Measurements from ENCODE around the gene GAD1.

The GAD1 gene

DNA sequence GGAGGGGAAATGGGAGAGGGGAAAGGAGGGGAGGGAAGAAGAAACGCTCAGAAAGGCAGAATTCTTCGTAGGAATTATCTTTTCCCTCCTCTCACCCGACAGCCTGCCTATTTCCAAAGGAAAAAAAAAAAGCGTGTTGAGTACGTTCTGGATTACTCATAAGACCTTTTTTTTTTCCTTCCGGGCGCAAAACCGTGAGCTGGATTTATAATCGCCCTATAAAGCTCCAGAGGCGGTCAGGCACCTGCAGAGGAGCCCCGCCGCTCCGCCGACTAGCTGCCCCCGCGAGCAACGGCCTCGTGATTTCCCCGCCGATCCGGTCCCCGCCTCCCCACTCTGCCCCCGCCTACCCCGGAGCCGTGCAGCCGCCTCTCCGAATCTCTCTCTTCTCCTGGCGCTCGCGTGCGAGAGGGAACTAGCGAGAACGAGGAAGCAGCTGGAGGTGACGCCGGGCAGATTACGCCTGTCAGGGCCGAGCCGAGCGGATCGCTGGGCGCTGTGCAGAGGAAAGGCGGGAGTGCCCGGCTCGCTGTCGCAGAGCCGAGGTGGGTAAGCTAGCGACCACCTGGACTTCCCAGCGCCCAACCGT is at the start of gene GAD1:
Gene GAD1, plus strand, starts transcription at position 384 of the 589 bp plus-strand sequence. CDS start 1,705 bp downstream, outside the sequence.
- DNase-seq = peak; percentile 80

DNA sequence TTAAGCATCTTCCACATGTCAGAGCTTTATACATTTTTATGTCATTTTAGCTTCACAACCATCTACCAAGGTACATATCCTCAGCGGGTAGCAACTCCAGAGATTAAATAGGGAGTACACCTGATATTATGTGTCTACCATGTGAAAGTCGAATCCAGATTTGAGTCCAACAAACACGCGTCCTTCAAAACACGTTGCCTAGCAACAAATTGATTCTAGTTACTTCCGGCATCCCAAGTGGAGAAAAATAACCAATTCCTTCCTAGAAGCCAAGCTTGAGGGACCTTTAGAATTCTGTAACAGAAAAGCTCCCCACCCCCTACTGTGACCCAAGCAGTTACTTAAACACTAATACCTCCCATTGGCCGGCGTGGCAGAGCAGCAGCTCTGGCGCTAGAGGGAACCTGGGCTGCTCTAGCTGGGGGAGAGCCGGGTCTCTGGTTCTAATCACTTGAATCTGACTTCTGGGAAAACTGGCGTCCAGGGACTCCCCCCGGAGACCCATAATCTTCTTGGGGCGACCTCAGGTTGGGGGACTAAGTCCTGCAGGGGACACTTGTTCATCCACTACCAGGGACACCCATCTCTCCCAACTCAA is 46.6 kb upstream of the GAD1 start, which contains the start of gene ERICH2:
Gene ERICH2, plus strand, starts transcription at position 371 of the 598 bp plus-strand sequence. CDS start 304 bp downstream, outside the sequence.
- peak; percentile 60 for DNase-seq

DNA sequence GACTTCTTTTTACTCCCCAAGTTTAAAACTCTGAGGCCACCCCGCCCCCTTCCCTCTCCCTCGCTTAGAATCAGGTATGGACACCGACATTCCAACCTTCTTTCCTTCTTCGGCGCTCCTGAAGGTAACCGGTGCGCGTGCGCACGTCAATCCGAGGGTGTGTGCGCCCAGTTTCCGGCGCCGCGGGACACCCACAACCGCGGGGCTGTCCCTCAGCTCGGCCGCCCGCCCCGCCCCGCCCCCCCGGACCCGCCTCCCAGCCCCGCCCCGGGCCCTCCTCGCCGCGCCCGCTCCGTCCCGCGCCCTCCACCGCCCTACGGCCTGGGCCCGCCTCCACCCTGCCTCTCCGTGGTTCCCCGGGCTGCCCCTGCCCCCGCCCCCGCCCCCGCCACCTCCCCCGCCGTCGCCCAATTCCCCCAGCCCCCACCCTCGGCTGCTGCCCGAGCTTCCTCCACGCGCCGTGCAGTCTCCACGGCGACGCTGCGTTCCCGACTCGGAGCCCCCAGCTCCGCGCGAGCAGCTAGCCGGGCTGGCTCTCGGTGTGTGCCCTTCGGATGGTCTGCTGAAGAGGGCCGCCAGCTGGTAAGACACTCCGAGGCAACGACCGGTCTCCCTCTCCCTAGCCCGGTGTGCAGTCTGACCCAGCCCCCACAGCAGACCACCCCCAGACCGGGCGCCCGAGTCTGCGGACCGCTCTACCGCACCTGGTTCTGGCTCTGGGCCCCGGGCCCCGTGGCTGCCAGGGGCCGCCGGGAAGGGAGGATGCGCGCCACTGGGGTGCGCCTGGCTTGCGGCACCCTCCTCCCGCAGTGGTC is 45.9 kb upstream of the GAD1 start:
- peak; percentile 75 for DNase-seq

DNA sequence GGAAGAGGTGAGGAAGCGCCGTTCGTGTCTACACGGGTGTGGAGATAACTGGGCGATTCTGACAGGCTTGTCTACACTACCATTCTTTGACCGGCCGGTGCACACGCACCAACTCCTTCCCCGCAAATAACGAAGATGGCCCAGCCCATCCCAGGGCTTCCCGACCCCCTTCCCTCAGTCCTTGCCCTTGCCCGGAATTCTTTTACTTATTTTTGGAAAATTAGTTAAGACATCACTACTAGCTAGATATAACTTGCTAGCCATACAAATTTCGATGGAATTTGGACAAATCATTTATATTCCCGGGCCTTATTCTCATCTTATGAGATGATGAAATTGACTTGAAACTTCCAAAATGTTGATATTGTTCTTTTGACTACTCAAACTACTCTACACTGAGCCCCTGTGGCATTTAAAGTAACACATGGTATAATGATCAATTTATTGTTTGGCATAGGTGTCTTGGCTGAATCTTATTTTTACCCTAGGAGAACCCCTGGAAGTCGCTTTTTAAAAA is 45.2 kb upstream of the GAD1 start:
- no peak for DNase-seq

DNA sequence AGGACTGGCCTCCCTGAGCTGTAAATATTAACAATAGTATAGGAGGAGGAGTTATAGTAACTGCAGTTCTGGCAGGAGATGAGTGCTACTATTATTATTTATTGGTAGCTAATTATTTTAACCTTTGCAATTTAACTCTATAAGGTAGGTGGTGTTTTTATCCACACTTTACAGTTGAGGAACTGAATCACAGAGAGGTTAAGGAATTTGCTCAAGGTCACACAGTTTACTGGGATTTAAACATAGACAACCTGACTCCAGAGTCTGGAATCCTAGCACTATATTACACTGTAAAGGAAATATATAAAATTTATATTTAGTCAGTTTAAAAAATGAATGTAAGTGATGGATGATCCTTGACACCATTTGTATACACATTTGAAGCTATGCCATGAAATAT is 44.4 kb upstream of the GAD1 start:
- no peak for DNase-seq

DNA sequence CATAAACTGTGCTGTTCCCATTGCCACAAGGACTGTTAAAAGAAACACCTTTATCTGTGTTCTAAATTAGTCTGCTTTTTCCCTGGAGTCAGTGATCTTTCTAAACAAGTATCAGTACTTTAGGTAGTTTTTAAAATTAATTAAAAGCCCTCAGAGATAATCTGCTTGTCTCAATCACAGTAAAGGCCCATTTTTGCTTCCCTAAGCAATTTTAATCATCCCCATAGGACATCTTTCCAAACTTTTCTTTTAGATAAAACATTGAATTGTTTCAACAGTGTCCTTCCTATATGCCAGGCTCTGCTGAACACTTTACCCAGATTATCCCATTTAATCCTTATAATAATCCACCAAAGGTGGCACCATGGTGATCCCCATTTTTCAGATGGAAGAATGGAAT is 42.6 kb upstream of the GAD1 start:
- no peak for DNase-seq

DNA sequence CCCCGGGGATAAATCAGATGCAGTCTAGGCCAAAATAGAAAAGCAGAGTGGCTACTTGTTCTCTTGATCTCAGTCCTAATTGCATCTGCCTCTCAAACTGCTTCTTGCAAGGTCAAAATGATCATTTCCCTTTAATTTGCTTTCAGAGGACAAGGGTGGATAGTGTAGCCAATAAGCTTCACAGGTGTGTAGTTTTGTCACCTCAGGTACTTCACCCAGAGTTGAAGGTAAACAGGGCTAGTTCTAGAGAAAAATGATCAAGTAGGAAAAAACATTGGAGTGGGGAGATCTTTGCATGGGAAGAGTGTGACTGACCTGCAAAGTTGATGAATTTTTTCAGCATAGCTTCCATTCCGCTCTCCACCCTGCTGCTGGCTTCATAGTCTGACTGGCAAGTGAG is 37.8 kb upstream of the GAD1 start:
- DNase-seq = no peak

DNA sequence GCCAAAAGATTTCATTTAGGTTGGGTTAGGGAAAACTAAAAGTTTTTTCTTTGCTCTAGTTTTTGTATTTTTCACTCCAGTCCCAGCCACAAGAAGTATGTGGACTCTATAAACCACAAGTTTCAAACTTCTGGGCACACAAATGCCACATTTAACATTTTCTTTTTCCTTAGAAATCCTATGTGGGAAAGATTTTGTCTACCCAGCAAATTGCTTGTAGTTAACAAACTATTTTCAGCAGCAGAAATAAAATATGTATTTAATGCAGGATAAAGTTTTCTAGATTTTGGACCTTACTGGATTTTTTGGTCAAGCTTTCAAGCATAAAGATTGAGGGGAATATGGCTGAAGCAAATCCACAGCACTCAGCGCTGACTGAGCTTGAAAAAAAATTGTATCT is 37.4 kb upstream of the GAD1 start:
- DNase-seq = no peak

DNA sequence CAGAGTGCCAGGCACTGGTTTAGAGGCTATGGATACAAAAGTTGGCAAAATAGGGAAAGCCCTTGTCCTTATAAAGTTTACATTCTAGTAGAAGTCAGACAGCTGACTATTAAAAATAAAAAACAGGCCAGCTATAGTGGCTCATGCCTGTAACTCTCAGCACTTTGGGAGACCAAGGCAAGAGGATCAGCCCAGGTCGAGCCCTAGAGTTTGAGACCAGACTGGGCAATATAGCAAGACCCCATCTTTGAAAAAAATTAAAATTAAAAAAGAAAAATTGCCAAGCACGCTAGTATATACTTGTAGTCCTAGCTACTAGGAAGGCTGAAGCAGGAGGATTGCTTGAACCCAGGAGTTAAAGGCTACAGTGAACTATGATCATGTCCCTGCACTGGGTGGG is 34.0 kb upstream of the GAD1 start:
- DNase-seq = no peak

DNA sequence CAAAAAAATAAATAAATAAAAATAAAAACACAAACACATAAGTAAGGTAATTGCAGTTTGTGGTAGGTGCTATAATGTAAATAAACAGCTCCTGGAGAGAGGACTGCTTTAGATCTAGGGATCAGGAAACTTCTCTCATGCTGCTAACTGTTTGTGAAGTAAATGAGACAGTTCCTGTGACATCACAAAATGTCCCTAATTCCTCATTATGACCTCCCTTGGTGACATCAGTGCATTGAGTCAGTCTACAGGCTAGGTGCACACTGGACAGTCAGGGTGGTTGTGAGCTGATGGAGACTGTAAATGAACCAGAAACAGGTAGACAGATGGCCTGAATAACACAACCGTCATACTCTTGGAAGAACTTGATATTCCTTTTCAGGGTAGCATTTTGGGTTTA is 33.1 kb upstream of the GAD1 start:
- DNase-seq = no peak

DNA sequence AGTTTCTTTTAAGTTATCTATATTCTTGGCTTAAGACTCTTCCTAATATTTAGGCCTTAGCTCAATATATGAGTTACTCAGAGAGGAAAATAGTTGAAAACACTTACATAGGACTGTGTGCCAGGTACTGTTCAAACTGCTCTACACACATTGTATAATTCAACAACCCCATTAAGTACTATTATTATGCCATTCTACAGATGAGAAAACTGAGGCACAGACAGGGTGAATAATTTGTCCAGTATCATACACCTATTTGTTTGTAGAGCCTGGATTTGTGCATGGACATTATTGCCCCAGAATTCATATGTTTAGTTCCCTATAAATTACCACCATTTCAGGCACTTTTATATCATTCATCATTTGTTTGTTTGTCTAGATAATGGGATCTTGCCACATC is 17.7 kb upstream of the GAD1 start:
- no peak for DNase-seq

DNA sequence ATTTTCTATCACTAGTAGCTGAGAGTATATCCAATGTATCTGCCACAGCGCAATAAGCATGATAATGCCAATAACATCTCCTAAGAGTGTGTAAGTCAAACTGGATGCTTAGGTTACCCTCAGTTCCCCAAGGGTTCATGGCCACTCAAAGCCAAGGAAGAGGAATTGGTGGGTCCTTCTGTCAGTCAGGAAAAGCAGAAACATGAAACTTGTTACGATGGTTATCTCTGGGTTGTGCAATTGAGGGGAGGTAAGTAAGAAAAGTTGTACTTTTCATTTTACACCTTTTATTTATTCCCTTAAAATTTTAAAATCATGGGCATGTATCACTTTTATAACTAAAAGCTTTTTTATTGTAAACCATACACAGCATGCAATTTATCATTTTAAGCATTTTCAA is 10.1 kb upstream of the GAD1 start:
- DNase-seq = no peak

DNA sequence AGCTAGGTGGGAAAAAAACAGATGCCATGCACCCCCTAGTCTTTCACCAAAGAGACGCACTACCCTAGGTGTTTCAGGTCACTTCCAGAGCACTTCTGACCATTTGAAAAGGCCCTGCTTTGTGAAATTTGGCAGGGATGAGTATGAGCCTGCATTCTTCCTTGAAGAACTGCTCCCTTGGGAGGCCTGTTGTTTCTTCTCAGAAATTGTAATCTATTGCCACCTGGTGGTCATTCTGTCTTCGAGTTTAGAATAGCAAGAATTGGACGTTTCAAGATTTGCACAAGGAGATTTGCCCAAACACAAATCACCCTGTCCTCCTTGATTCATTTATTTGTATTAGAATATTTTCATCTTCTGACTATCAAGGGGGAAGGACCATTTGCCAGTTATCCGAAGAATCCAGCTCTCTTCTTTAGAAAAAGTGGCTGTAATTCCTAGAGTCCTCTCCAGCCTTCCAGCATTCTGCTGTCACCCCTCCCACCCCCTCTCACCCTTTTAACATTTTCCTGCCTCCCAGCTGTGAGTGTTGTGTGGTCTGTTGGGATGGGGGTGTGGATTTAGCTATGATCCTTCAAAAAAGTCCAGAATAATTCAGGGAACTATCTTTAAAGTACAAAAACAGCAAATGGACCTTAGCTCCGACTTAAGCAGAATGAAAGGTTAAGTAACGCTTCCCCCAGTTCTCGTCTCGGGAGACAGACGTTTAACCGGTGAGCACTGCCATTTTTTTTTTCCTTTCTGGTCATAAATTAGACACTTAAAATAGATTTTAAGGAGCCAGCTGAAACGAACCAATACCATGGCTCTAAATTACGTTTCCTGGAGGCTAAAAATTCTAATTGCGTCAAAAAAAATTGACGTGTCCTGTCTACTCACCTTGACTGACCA is 3.7 kb upstream of the GAD1 start:
- DNase-seq = no peak

DNA sequence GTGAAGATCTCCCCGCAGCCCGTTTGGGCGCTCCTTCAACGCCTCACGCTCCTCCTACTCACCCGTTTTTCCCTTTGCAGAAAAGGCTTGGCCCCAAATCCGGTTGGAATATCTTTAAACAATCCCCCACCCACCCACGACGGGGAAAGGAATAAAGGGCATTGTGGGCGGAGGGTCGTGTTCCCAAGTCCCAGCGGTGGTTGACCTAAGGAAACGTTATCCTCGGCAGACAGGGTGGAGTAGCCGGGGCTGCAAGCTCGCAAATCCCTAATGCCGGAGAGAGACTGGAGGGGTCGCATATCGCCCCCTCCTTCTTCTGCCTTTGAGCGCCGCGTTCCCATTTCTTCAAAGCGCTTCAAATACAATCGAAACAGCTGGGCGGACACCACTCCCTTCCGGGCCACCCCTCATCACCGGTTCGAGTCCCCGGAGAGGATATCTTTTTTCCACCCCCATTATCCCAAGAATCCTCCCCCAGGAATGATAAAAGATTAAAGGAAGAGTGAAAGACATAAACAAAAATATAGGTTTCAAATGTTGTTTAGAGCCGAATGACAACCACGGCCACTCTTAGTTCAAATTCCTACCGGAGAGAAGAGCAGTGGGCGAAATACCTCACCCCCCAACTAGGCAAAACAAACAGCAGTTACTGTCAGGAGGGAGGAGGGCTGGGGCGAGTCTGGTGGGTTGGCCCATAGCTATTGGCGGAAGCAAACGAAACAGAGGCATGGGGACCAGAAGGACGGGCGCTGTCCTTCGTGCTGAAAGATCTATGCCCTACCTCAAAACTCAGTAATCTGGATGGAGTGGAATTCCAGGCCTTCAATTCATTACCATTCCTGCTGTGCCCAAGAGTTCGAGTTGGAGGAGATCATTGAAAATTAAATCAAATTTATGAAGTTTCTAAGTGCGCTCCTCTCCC is 2.8 kb upstream of the GAD1 start:
- peak; percentile 46 for DNase-seq

DNA sequence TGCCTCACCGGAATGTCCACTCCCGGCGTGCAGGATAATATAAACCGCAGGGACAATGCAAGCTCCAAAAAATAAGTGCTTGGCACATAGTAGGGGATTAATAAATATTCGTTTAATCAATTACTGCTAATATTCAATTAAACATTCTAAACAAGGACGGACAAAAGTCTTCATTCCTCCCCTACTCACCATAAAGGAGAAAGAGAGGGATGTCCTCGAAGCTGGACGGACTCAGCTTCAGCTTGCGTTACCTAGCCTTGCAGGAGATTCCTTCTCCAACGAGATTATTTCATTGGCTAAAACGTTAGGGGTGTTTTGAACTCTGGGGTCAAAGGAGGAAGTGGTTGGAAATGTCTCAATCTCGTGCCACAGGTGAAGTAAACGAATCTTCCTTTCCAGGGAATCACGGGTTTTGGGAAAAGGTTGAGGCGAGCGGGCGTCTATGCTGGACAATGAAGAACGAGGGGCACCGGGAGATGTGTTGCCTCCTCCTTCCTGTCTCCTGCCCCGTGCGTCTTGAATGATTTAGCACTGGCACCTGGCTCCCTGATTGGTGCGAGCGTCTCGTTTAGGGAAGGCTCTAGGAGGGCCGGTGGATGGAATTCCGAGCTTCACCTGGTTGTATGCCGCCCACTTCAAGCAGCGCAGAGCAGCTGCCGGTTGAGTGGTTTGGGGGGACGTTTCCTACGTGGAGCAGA is 2.0 kb upstream of the GAD1 start:
- no peak for DNase-seq

DNA sequence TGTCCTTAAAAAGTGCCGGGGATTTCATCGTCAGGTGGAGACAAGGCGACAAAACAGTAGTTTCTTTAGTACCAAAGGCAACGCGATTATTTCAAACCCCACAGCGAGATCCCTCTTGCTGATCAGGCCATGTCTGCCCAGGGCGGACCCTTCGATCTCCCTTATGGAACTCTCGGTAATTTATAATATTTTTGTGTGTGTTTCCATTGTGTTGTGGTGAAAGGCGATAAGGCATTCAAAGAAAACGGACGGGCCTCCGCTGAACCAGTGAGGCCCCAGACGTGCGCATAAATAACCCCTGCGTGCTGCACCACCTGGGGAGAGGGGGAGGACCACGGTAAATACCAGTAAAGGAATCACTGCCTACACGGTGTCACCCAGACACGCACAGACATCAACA is 1.4 kb upstream of the GAD1 start:
- no peak for DNase-seq

DNA sequence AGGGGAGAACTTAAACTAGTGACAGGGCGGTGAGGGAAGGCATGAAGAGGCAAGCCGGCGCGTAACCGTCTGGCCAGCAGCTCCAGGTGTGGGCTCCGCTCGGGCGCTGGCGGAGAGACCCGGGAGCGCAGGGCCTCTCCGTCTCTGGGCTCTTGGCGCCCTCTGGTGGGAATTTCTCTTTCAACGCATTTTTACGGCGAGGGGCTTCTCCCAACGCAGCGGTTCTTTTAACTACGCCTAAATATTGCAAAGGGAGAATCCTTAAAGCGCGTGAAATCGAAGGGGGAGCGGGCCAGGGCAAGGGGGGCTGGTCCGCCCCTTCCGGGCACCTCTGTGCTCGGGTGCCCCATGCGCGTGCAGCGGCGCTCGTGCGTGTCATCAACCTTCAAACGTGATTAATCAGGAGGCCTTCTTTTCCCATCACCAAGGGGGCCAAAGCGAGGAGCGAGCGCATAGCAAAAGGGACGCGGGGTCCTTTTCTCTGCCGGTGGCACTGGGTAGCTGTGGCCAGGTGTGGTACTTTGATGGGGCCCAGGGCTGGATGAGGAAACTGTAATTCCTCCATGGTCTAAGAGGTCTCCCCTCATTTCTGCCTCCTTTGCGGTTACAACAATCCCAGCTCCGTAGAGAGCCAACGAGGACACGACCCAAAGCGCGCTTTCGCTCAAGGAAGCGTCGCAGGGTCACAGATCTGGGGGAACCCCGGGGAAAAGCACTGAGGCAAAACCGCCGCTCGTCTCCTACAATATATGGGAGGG is 762 bp upstream of the GAD1 start:
- DNase-seq = peak; percentile 79

DNA sequence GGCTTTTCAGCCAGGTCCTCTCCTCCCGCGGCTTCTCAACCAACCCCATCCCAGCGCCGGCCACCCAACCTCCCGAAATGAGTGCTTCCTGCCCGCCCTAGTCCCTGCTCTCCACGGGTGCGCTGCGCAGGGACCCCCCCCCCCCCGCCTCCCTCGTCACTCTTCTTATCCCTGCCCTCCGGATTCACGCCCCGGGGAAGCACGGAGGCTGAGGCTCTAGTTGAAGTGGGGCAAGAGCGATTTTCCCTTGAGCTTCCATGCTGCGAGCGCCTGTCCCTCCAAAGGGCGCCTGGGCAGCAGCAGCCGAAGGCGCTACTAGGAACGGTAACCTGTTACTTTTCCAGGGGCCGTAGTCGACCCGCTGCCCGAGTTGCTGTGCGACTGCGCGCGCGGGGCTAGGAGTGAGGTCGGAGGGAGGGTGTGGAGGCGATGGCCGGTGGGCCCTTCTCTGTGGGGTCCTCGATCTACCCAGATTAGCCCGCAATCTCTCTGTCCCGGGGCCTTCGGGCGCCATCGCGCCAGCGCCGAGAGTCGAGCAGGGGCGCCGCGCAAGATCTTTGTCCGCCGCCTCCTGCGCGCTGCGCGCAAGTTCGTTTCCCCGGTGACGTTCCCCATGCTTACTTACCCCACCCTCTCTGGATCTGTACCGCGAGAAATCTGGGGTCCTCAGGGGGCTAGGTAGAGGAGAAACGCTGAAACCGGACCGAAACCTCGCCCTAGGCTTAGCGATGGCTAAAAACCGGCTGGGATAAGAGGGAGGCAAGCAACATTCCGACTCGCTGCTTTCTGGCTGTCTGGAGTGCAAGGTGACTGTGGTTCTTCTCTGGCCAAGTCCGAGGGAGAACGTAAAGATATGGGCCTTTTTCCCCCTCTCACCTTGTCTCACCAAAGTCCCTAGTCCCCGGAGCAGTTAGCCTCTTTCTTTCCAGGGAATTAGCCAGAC is 677 bp downstream of the GAD1 start:
- DNase-seq = peak; percentile 52

Data from stimulated activated CD8-positive, alpha-beta memory T cell treated with anti-CD3 and anti-CD28 coated beads, Interleukin-4, amount 100 ng/mL, for 48 hours (primary cell).